ENCODE measurements around the gene SSPN.
A peak's percentile ranks its signal among the peaks of the same experiment; 100 is the strongest.

SSPN gene

DNA sequence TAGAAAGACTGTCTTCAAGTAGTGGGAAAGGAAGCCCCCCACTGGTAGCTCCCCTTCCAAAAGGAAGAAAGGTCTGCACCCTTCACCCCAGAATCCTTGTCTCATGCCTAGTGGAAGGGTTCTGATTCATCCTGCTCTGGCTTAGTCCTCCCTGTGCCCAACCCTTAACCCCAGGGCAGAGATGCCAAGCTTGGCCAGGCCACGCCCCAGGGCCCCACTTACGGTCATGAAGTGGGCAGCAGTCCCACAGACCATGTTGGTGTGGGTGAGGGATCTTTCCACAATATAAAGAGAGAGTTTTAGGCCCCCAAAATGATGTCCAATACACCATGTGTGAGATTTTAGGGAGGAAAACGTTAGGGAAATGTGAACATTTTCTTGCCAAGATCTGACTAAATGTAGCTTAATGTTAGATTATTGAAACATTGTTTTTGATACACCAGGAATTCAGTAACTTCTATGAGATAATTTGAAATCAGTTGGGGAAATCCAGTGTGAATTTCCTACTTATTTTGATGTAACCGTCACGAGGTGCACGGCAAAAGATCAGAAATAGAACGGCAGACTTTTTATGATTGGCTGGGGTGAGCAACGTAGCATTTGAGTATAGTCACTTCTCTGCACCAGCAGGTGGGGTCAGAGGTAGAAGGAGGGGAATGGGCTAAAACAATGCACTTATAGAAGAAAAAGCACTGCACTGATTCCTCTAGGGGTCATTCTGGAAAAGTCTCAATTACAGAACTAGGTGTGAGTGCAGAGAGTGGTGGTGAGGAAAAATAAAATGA lies 8.2 kb upstream of the SSPN start:
- no peak for DNase-seq

DNA sequence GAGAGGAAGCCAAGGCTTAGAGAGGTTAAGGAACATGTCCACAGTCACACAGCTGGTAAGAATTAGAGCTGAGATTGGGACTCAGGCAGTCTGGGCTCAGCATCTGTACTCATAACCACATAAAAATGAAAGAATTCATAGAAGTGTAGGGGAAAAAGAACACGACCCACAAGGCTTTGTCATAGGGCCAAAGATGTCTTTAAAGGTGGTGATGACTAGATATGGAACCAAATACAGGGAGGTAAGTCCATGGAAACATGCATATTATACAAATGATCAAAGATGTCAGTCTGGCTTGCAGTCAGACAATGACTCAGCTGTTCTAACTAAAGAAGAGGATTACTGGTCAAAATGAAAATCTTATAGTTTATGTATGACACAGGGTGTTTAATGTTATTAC lies 7.2 kb upstream of the SSPN start:
- no peak for DNase-seq

DNA sequence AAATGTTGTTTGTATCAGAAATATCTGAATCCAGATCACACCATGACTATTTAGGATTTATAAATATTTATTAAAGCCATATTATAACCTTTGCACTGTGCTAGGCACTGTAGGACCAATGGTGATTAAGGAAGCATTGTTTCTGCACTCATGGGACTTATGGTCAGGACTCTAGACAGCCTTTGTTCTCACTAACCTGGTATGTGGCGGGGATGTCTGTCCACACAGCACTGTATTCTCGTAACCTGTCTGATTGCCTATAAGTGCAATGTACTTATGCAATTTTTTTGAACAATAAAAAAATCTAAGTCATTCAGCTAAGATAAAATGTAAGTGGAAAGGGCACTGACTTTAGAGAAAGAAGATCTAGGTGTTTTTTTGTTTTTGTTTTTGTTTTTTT lies 6.7 kb upstream of the SSPN start:
- no peak for DNase-seq

DNA sequence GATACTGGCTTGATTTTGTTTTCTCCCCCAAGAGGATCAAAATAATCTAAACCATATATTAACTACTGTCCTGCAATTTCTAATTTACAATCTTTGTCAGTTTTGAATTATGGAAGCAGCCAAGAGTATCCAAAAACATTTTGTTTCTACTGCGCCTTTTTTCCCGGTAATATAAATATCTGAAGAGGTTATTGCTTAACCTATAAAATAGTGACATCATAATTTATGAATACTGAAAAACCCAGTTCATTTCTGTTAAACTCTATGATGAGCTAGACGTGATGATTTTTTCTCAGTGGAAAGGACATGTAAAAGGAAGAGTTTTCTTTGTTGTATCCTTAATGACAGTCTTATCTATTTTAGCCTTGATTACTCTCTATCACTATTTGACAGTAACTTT lies 3.2 kb upstream of the SSPN start:
- no peak for DNase-seq

DNA sequence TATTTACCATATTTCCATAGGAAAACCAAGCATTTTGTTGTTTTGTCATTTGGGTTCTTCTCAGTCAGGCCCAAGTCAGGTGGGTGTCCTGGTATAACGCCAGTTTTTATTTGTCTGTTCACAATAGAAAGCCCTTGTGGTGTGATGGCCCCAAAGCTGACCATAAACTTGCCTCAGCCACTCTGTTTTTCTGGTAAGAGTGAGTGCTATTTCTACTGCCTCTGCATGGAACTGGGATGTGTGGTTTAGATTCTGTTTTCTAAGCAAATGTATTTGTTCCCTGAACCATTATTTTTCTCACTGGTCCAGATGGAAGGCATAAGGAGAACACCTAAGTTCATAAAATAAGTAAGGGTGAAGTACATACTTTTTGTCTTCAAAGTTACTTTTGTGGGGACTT lies 1.8 kb upstream of the SSPN start:
- DNase-seq = no peak

DNA sequence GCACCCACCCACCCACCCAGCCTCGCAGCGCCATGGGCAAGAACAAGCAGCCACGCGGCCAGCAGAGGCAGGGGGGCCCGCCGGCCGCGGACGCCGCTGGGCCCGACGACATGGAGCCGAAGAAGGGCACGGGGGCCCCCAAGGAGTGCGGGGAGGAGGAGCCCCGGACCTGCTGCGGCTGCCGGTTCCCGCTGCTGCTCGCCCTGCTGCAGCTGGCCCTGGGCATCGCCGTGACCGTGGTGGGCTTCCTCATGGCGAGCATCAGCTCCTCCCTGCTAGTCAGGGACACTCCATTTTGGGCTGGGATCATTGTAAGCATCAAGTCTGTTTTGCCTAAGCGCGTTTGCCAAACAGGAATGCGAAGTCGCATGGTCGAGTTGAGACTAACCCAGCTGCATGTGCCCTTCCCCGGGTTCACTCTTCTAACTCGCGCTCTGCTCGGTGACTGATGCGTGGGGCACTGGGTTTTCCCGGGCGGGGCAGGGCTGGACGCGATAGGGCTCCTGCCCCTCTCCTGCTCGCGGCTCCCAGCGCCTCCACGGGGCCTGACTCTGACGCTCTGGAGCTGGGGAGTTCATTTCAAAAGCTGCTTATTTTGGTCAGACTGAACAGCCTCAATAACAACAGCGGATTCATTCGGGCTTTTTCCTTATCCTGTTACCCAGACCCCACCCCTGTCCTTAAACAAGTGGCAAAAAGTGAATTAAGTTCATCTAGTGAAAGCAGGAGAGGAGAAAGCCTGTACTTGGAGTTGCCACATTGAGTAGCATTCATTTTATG lies 458 bp downstream of the SSPN start:
- peak; percentile 76 for DNase-seq

DNA sequence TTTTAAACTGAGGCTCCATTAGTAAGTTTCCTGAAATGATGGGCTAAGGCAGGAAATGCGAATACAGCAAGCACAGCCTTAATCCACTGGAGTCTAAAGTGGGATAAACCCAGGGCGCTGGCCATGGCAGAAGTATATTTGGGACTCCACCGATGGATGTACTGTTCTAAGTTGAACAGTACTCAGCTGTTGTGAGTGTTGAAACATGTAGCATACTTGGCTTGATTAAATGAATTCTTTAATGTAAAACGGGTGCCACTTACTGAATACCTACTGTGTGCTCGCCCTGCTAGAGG lies 996 bp downstream of the SSPN start:
- DNase-seq = no peak

DNA sequence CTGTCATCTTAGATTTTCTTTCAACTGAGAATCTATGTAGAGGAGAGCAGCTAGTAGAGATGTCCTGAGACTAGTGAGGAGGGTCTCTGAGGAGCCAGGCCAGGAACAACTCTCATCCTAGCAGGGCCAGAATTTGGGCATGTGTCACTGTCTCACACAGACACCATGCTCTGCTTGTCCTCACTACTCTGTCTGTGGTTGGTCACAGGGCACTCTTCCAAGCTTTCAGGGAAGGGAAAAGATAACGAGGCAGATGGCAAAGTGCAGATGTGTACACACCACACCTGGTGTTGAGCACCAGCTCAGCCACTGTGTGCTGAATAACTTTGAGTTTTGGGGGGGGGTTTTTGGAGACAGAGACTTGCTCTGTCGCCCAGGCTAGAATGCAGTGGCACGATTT lies 2.5 kb downstream of the SSPN start:
- DNase-seq = peak; percentile 71

DNA sequence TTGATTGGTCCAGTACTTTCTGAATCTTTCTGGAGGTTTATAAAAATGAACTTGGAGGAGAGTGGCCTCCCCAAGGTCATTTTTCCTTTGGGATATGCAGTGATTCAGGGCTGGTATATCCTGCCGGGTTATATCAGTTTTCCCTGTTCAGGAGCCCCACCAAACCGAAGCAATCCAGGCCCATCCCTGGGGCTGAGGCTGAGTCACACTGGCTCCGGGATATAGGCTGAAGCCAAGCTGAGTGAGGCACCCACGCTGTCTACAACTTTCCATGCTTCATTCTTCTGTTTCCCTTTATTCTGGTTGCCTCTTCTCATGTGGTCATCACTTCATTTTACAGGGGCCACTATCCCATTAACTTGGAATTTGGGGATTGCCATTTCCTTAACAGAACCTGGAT lies 3.4 kb downstream of the SSPN start:
- no peak for DNase-seq

DNA sequence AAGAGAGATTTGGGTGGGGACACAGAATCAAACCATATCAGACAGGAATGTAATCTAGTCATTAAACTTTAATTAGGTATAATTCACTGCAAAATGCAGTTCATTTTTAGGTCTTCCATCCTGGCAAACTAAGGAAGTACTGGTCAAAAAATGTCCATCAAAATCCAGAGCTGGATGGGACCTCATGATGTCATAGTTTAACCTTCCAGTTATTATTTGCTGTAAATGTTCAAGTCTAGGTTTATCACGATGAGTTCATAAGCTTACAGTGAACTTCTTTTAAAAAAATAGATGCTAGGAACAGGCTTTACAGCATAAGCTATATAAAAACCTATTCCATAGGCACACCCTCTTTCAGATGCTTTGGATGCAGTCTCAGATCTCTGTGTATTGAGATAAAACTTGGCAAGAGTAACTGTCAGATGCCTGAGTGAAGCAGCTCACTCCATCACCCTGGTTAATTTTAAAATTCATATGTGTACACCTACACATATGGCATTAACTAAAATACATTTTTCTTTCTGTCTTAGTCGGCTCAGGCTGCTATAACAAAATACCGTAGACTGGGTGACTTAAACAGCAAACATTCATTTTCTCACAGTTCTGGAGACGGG lies 7.9 kb downstream of the SSPN start:
- DNase-seq = no peak

DNA sequence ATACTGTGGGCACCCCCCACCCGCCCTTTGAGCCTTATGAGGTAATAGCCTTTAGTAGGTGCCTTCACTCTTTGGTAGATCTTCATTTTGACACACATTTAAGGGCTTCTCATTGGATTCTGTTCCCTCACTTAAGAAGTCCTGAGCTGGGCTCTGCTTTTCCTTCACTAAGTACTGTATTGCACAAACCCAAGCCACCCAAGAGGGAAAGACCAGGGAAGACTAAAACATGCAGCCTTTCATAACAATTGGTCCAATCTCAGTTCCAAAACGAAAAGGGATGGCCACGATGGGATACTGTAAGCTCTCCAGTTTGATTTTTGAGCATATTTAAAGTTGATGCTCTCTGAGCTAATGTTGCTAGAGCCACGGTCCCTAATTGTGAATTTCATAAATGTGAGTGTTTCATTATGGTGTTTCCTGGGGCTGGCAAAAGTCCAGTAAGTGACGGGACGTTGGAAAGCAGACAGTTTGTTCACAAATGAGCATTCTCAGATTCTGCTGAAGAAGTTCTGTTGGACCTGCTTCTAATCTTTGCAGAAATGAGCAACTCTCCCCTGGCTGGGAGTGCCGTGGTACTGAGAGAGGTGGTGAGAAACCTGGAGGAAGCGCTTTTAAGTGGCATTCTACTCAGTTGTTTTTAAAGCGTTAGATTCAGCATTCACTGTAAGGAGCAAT lies 9.4 kb downstream of the SSPN start:
- no peak for DNase-seq

DNA sequence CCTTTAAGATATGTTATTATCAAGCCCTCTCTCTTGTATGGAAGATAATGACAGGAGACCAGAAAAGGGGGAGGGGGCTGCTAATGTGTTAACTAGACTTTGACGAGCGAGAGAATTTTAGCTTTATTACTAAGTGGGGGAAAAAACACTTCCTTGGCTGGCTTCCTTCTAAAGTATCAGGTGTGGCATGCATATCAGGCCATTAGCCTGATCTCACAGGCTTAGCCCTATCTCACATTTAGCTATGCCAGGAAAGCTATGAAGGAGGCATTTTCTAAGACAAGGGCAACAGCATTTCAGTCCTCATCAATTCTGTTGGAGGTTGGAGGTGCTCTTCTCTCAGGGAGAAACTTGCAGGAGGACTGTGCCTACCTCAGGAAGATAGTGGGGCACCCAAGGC lies 9.9 kb downstream of the SSPN start:
- DNase-seq = no peak

DNA sequence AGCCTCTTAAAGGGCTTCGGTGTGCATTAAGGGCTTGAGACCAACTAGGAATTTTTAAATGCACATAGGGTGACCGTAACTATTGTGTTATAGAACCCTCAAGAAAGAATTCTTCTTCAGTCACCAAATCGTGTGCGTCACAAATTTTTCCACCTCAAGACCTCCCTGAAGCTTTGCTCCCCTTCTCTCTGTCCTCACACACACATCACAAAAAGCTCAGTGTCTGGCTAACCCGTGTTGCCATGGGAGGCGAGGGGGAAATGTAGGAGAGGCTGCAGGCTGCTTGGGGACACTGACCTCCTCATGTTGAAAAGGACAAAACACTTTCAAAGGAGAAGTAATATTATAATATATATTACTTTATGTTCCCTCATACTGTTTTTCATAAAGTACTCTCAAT lies 10.6 kb downstream of the SSPN start:
- no peak for DNase-seq

DNA sequence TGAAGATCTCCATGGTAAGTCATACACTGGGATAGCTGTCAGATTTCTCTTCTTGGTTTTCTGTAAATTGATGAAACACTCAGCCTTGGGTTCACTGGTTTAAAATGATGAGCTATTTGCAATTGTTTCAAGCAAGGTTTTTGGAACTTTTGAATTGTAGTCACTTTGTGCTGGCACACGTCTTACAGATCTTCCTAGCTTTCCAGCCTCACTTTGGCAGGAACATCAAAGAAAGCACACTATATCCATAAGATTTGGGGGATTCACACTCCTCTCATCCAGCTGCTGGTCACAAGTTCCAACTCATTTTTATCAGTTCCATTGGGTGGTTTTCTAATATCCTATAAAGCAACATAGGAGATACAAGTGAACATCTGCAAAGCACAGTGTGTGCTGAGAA lies 16.0 kb downstream of the SSPN start:
- no peak for DNase-seq

DNA sequence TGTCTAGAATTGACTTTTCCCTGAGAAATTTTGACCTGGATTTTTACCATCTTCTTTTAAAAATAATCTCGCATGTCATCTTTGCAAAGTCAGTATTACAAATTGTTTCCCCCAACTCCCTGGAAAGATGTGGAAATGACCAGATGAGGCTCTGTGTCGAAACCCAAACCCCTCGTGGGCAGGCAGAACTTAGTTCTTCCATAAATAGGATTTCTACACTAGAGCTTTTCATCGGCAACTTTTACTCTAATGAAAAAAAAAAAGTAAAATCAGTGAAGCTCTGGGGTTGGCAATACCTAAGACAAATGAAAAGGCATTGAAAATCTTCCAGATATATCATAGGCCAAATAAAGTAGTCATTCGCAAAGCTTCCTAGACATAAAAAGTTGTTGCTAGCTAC lies 17.0 kb downstream of the SSPN start:
- no peak for DNase-seq

DNA sequence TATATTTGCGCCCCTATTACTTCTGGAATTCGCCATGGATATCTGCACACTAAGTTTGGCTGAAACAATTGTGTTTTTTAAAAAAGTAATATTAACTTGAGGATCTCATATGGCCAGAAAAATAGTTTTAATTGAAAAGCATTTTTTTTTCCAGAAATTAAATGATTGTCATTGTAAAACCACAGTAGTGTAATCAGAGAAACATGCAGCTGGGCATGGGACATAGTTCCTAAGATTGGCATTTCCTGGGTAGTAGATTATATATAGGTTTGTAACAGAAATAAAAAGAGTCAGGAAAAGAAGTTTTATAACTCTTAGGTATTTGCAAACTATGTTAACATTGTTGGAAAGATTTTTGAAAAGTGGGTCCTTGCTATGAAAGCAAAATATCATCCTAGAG lies 17.6 kb downstream of the SSPN start:
- DNase-seq = no peak

DNA sequence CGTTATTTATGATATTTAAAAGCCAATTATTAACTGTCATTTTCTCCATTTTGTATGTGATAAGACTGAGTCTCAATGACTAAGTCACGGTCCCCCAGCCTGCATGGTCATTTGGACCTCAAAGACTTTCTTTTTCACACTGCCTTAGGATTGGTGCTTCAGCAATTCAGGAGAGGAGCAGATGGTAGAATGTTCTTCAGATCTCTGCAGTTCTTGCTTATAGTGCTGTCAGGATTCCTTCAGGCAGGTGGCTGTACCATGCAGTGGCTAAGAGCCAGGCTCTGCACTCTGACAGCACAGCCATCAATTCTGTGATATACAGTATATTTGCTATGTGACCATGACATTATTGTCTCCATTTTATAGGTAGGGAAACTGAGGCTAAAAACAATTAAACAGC lies 18.7 kb downstream of the SSPN start:
- no peak for DNase-seq

DNA sequence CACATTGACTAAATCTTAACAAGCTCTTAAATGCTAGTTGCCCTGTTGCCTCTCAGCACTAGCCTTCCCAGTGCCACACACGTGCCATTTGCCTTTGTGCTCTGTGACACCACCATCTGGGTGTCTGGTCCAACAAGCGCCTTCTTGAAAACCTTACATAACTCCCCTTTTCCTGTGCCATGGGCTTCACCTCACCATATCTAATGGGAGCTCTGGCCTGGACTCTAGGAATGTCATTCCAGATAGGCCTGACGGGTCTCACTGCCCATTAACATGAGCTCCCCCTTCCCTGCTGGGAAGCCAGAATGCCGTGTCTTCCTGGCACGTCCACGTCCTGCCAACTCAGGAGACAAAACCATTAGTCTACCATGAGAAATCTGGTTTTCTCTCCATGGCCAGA lies 24.4 kb downstream of the SSPN start:
- no peak for DNase-seq

DNA sequence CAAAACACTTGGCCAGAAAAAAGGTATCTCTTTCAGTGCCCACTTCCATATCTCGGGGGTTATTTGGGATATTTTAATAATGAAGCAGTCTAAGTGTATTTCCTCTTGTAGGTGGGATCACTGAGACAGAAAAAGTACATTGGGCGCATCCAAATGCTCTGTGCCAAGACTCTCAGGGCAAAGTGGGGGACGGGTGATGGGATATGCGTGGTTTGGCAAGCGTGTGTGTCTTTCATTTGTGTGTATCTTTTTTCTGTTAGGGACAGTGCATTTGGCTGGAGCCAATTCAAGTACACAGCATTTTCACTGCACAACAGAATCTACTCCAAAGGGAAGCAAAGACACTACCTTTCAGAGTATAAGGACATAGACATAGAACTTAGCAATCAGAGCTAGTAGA lies 29.3 kb downstream of the SSPN start:
- no peak for DNase-seq

DNA sequence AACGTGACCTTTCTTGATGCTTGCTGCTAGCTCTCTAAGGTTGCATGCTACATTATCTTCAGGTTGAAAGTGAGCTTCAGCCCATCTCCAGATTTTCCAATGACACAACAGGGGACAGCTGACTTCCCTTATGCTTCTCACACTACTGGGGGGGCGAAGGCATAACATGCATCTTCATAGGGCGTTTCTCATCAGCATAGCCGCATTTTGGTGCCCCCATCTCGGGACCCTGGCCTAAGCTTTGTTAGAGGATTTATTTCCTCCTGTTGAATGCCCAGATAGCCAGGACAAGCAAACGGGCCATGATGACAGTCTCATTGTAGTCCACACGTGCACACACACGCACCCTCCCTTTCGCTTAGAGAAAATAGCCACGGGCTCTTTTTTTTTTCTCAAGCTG lies 30.7 kb downstream of the SSPN start:
- no peak for DNase-seq

DNA sequence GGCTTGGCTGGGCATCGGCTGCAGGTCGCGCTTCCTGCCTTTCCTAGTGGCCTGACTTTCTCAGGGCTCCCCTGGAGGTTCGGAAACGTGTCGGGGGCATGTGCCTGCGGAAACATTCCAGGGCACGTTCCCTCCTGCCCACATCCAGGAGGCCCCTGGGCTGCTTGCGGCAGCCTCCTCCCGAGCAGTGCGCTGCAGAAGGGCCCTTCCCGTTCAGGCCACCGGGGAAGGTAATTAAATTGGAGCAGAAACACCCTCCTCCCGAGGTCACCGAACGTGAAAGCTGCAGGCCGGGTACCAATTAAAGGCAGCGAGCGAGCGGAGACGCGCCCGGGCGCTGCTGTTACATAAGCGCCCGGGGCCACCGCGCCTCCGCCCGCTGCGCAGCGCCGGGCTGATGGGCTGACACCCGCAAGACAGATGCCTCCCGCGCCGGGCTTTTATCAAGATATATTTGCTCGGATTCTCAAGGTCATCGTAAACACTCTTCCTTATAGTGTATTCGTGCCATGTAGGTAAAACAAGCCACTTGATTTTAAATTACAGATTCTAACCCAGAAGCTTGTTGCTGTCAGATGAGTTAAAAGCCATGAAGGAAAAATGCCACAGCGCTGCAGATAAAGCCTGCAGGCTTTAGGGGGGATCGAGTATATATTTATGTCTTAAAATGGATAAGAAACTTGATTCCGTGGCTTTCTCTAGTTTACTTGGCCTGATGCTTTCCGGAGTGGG lies 31.4 kb downstream of the SSPN start:
- DNase-seq = peak; percentile 46

DNA sequence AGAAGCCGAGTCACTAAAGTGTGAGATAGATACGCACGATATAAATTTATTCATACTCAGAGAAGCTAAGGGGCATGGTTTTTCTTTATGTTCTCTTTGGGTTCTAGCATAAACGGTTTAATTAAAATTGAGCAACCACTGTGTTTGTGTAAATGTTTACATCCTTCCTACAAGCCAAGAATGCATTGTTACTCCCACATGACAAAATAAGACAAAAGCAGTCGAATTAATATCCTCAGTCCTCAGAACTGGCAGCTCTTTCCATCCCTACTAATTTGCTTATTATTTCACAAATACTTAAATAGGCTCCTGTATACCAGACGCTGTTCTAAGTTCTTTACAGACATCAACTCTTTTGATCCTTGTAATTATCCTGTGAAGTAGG lies 32.0 kb downstream of the SSPN start:
- DNase-seq = no peak

DNA sequence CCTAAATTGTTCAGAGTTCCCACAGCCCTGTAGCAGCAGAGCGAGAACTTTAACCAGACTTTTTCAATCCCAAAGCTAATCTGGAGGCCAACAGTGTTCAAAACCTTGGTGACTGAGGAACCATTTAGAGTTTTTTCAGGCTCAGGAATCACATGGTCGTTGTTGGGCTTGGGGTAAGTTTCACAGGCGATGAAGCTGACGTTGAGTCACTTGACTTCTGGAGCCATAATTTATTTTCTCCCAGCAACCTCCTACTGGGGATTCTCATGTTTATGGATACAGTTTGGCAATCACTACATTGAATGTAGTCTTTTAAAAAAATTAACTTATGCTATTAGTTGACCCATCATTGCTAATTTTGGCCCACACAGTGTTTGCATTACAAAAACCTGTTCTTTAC lies 34.5 kb downstream of the SSPN start:
- no peak for DNase-seq
